Kidney glomerular epithelial cell (primary cell): Measurements from ENCODE around the gene THSD7B.
"Not testable (repeated sequence)": the region's sequence is repeated elsewhere in the genome, so short reads cannot be mapped to it uniquely, and the experiment has no call there.

ENCODE experiments used
- DNase-seq: peaks from one replicate; lab custom pipeline; 2025; lab: John Stamatoyannopoulos, UW

THSD7B gene

GRCh38 chr2:136957044-136957443 lies 191.7 kb downstream of the THSD7B start:
- DNase-seq = no peak

- DNase-seq = no peak
These were observed 196.9 kb downstream of the THSD7B start for GRCh38 chr2:136962105-136962725.

GRCh38 chr2:136966485-136966884 lies 201.1 kb downstream of the THSD7B start:
- DNase-seq = no peak

- DNase-seq = no peak
These were observed 215.0 kb downstream of the THSD7B start for GRCh38 chr2:136980303-136980702.

GRCh38 chr2:136981689-136982088 lies 216.3 kb downstream of the THSD7B start:
- DNase-seq = not testable (repeated sequence)

GRCh38 chr2:136985044-136985443 lies 219.7 kb downstream of the THSD7B start:
- no peak for DNase-seq

GRCh38 chr2:136986605-136987221 lies 221.4 kb downstream of the THSD7B start:
- DNase-seq = no peak

- no peak for DNase-seq
These were observed 225.0 kb downstream of the THSD7B start for GRCh38 chr2:136990316-136990715.

GRCh38 chr2:136994793-136995192 lies 229.4 kb downstream of the THSD7B start:
- no peak for DNase-seq

GRCh38 chr2:136997557-136997956 lies 232.2 kb downstream of the THSD7B start:
- peak; percentile 51 for DNase-seq

GRCh38 chr2:137000811-137001210 lies 235.5 kb downstream of the THSD7B start:
- peak; percentile 4 for DNase-seq

- DNase-seq = peak; percentile 7
These were observed 237.6 kb downstream of the THSD7B start for GRCh38 chr2:137002896-137003295.

- DNase-seq = no peak
These were observed 239.9 kb downstream of the THSD7B start for GRCh38 chr2:137005210-137005609.

GRCh38 chr2:137007938-137008337 lies 242.6 kb downstream of the THSD7B start:
- no peak for DNase-seq

GRCh38 chr2:137009953-137010352 lies 244.6 kb downstream of the THSD7B start:
- DNase-seq = no peak

GRCh38 chr2:137020452-137021196 lies 255.3 kb downstream of the THSD7B start:
- no peak for DNase-seq

- no peak for DNase-seq
These were observed 256.4 kb downstream of the THSD7B start for GRCh38 chr2:137021763-137022162.

GRCh38 chr2:137023205-137023604 lies 257.9 kb downstream of the THSD7B start:
- no peak for DNase-seq

GRCh38 chr2:137031731-137032130 lies 266.4 kb downstream of the THSD7B start:
- DNase-seq = no peak

- no peak for DNase-seq
These were observed 271.3 kb downstream of the THSD7B start for GRCh38 chr2:137036619-137037018.

- no peak for DNase-seq
These were observed 274.3 kb downstream of the THSD7B start for GRCh38 chr2:137039482-137040152.

GRCh38 chr2:137047369-137047768 lies 282.0 kb downstream of the THSD7B start:
- no peak for DNase-seq

GRCh38 chr2:137048455-137048854 lies 283.1 kb downstream of the THSD7B start:
- DNase-seq = no peak
